HepG2 (cell line): ENCODE results near the gene WIPF2. TPM values are rescaled to one million over a fixed set of nuclear protein-coding genes. Genes with fewer than 3 reads are reported as not detected.

Source experiments
- ARID5B ChIP-seq: IDR thresholded peaks from 2 replicates; pipeline ENCODE4 v1.4.0; 2020; ENCODE audit warnings: mild to moderate bottlenecking, missing genetic modification reagents
- DMTF1 ChIP-seq: sonication (generic); formaldehyde crosslinking; IDR thresholded peaks from 2 replicates; pipeline ENCODE4 v1.4.0; 2020; ENCODE audit warnings: mild to moderate bottlenecking, missing genetic modification reagents
- FOXP4 ChIP-seq: sonication (generic); formaldehyde crosslinking; IDR thresholded peaks from 2 replicates; pipeline ENCODE4 v1.4.0; 2020; ENCODE audit warnings: missing genetic modification reagents
- HHEX ChIP-seq: IDR thresholded peaks from 2 replicates; pipeline ENCODE4 v1.6.1; 2016; ENCODE audit warnings: control low read depth
- KLF12 ChIP-seq: sonication (generic); formaldehyde crosslinking; IDR thresholded peaks from 2 replicates; pipeline ENCODE4 v1.4.0; 2020; ENCODE audit warnings: missing genetic modification reagents, borderline replicate concordance
- MED8 ChIP-seq: sonication (generic); formaldehyde crosslinking; IDR thresholded peaks from 2 replicates; pipeline ENCODE4 v1.8.1; 2023; ENCODE audit warnings: mild to moderate bottlenecking, missing genetic modification reagents; ENCODE audit not compliant: insufficient replicate concordance
- SRSF1 ChIP-seq: fragments of 200-400 bp; formaldehyde crosslinking; optimal IDR thresholded peaks from 2 replicates; pipeline ENCODE3; 2017; ENCODE audit warnings: mild to moderate bottlenecking, low read depth, low read length, moderate library complexity
- TBL1XR1 ChIP-seq: fragments of 150-350 bp; IDR thresholded peaks from 2 replicates; pipeline ENCODE4 v1.6.1; 2014; ENCODE audit warnings: borderline replicate concordance, low read length; ENCODE audit not compliant: partially characterized antibody
- TCF7L2 ChIP-seq: IDR thresholded peaks from 2 replicates; pipeline ENCODE4 v1.6.1; 2011; ENCODE audit warnings: mild to moderate bottlenecking, low read depth, low read length, moderate library complexity
- YEATS4 ChIP-seq: sonication (generic); formaldehyde crosslinking; IDR thresholded peaks from 2 replicates; pipeline ENCODE4 v1.4.0; 2020; ENCODE audit warnings: missing genetic modification reagents, borderline replicate concordance
- ZHX2 ChIP-seq, 2 experiments: sonication (generic) in 1 of 2; formaldehyde crosslinking in 1 of 2; IDR thresholded peaks; 2 replicates each; pipeline versions ENCODE4 v1.6.1 to v1.9.0; 2014 to 2022; ENCODE audit warnings: antibody characterized with exemption in 1 of 2, borderline replicate concordance in 1 of 2, inconsistent platforms in 1 of 2, low read depth in 1 of 2, missing genetic modification reagents in 1 of 2
- ZNF10 ChIP-seq: sonication (generic); formaldehyde crosslinking; IDR thresholded peaks from 2 replicates; pipeline ENCODE4 v1.4.0; 2020; ENCODE audit warnings: mild to moderate bottlenecking, low read depth, missing genetic modification reagents, borderline replicate concordance
- polyA plus RNA-seq, 8 experiments: library from polyadenylated mRNA; depleted of rRNA in 3 of 8; stranded (reverse) in 7 of 8; unstranded in 1 of 8; fragments of >200 nt; fragmentation: Illumina TruSeq in 4 of 8; extraction: Trizol in 4 of 8; gene quantifications; 2 replicates each; pipeline versions ENCODE4 v1.2.1 to v1.2.3, GENCODE V29; 2011 to 2016; ENCODE audit warnings: low read depth in 4 of 8, missing spikeins in 1 of 8, mixed read lengths in 1 of 8; ENCODE audit not compliant: insufficient read depth in 1 of 8
- total RNA-seq, 5 experiments: library from RNA; depleted of rRNA; stranded (reverse); fragments of >200 nt; fragmentation: Illumina TruSeq; extraction: Trizol; gene quantifications; 2 replicates each; pipeline ENCODE4 v1.2.3, GENCODE V29; 2016; ENCODE audit warnings: low read depth in 1 of 5

WIPF2 gene
- total and polyA plus RNA-seq, 2 of the 13 experiments (the other 11 are each of a cell fraction or from before 2014, with no cell fraction given): 7.2 to 10.8 TPM

- TF ChIP-seq ZNF10 (CRISPR knock-in tag): no peak
- TF ChIP-seq FOXP4 (CRISPR knock-in tag): peak; percentile 53; the same call in 1 of the 2 replicates
- no peak for TF ChIP-seq DMTF1 (CRISPR knock-in tag)
- no peak for TF ChIP-seq ZHX2 (IDR thresholded peaks at IDR 0.05; ENCODE audit: low read depth)
- TF ChIP-seq ZHX2 (CRISPR knock-in tag; IDR thresholded peaks at IDR 0.05; ENCODE audit: borderline replicate concordance): no peak
- no peak for TF ChIP-seq MED8 (CRISPR knock-in tag)
- peak; percentile 75 for TF ChIP-seq TBL1XR1
- no peak for TF ChIP-seq YEATS4
- TF ChIP-seq KLF12 (CRISPR knock-in tag): no peak
- peak; percentile 64 for TF ChIP-seq ARID5B (CRISPR knock-in tag)
- TF ChIP-seq HHEX: peak; percentile 88
- TF ChIP-seq SRSF1: no peak
- no peak for TF ChIP-seq TCF7L2
Observed at GRCh38 chr17:40326014-40326831, 107.1 kb downstream of the WIPF2 start (continued).
